GM18511 (cell line): Measurements from ENCODE around the gene RSPO1.

Source experiments
- ATAC-seq: cut with Tn5 transposase; IDR thresholded peaks from one replicate; pipeline ENCODE4 v1.9.1; 2021; ENCODE audit warnings: mild to moderate bottlenecking, moderate library complexity; ENCODE audit not compliant: unreplicated experiment

RSPO1 gene

GRCh38 chr1:37657620-37658412 is 23.1 kb upstream of the RSPO1 start:
- ATAC-seq: no peak

GRCh38 chr1:37656881-37657280 is 22.2 kb upstream of the RSPO1 start:
- no peak for ATAC-seq

GRCh38 chr1:37656026-37656425 is 21.3 kb upstream of the RSPO1 start:
- ATAC-seq: no peak

- no peak for ATAC-seq
Observed at GRCh38 chr1:37655274-37655673, 20.6 kb upstream of the RSPO1 start.

- ATAC-seq: no peak
Observed at GRCh38 chr1:37653906-37654305, 19.2 kb upstream of the RSPO1 start.

GRCh38 chr1:37652976-37653375 is 18.3 kb upstream of the RSPO1 start:
- no peak for ATAC-seq

- ATAC-seq: no peak
Observed at GRCh38 chr1:37651803-37652202, 17.1 kb upstream of the RSPO1 start.

- ATAC-seq: no peak
Observed at GRCh38 chr1:37650721-37651120, 16.0 kb upstream of the RSPO1 start.

- ATAC-seq: no peak
Observed at GRCh38 chr1:37650173-37650572, 15.5 kb upstream of the RSPO1 start.

GRCh38 chr1:37647281-37647680 is 12.6 kb upstream of the RSPO1 start:
- no peak for ATAC-seq

GRCh38 chr1:37641059-37641458 is 6.4 kb upstream of the RSPO1 start:
- ATAC-seq: no peak

GRCh38 chr1:37636435-37636834 is 1.7 kb upstream of the RSPO1 start:
- no peak for ATAC-seq

GRCh38 chr1:37634992-37635902 is 555 bp upstream of the RSPO1 start:
- ATAC-seq: no peak

GRCh38 chr1:37633938-37634243 is 801 bp downstream of the RSPO1 start:
- no peak for ATAC-seq

GRCh38 chr1:37633040-37633937 is 1.4 kb downstream of the RSPO1 start:
- no peak for ATAC-seq

GRCh38 chr1:37631036-37631435 is 3.7 kb downstream of the RSPO1 start:
- no peak for ATAC-seq

GRCh38 chr1:37630426-37631028 is 4.2 kb downstream of the RSPO1 start:
- ATAC-seq: no peak

GRCh38 chr1:37629726-37630425 is 4.8 kb downstream of the RSPO1 start:
- ATAC-seq: no peak

GRCh38 chr1:37629008-37629407 is 5.7 kb downstream of the RSPO1 start:
- ATAC-seq: no peak

- ATAC-seq: no peak
Observed at GRCh38 chr1:37628026-37628556, 6.6 kb downstream of the RSPO1 start.
